GM20000 (cell line): ENCODE measurements around the gene ZMIZ2.

Experiments used
- DNase-seq: peaks from one replicate; pipeline ENCODE4 v3.0.0; 2012; ENCODE audit warnings: low spot score
- TF ChIP-seq, protein P1 (sequence below): IDR thresholded peaks from 2 replicates; pipeline ENCODE4 v1.5.1; 2012; ENCODE audit warnings: mild to moderate bottlenecking, control low read depth; ENCODE audit errors: extremely low read depth, missing control alignments

Gene ZMIZ2

DNA sequence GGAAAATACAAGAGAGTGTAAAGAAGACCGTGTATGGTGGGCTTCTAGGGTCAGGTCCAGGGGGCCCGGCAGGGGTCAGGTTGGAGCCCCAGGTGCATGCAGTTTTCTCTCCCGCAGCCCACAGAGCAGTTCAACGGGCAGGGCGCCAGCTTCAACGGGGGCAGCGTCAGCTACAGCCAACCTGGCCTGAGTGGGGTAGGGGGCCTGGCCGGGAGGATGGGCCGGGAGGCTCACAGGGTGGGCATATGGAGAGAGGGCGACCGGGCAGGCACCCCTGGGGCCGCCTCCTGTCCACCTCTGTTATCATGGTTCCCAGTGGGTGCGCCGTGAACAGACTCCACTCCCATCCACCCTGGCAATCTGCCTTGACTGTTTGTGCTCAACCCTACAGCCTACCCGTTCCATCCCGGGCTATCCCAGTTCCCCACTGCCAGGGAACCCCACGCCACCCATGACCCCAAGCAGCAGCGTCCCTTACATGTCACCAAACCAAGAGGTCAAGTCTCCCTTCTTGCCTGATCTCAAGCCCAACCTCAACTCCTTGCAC is 11.5 kb downstream of the ZMIZ2 start:
- TF ChIP-seq, protein P1, sequence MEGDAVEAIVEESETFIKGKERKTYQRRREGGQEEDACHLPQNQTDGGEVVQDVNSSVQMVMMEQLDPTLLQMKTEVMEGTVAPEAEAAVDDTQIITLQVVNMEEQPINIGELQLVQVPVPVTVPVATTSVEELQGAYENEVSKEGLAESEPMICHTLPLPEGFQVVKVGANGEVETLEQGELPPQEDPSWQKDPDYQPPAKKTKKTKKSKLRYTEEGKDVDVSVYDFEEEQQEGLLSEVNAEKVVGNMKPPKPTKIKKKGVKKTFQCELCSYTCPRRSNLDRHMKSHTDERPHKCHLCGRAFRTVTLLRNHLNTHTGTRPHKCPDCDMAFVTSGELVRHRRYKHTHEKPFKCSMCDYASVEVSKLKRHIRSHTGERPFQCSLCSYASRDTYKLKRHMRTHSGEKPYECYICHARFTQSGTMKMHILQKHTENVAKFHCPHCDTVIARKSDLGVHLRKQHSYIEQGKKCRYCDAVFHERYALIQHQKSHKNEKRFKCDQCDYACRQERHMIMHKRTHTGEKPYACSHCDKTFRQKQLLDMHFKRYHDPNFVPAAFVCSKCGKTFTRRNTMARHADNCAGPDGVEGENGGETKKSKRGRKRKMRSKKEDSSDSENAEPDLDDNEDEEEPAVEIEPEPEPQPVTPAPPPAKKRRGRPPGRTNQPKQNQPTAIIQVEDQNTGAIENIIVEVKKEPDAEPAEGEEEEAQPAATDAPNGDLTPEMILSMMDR, result no peak
- DNase-seq, result no peak

DNA sequence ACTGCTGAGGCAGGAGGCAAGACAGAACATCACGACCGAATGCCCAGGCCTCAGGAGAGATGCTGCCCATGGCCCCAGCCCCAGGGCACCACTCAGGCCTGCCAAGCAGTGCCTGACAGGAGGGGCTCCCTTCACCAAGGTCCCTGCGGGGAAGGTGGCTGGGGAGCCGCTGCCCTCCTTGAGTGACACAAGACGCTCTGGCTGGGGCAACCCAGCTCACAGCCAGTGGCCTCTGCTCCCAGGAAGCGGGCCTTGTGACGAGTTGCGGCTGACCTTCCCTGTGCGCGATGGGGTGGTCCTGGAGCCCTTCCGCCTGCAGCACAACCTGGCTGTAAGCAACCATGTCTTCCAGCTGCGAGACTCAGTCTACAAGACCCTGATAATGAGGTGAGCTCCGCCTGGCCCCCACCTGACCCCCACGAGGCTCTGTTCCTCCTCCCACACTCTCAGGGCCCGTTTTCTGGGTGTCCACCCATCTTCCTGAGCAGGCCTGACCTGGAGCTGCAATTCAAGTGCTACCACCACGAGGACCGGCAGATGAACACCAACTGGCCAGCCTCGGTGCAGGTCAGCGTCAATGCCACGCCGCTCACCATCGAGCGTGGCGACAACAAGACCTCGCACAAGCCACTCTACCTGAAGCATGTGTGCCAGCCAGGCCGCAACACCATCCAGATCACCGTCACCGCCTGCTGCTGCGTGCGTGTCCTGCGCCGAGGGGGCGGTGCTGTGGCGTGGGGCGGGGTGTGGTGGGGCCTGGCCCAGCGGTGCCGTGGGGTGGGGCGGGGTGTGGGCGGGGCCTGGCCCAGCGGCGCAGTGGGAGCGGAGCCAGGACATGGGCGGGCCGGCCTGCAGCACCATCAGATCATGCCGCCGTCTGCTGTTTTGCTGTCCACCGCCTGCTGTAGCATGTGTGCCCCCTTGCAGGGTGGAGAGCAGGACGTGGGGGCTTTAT is 12.8 kb downstream of the ZMIZ2 start:
- DNase-seq, result peak; percentile 25

DNA sequence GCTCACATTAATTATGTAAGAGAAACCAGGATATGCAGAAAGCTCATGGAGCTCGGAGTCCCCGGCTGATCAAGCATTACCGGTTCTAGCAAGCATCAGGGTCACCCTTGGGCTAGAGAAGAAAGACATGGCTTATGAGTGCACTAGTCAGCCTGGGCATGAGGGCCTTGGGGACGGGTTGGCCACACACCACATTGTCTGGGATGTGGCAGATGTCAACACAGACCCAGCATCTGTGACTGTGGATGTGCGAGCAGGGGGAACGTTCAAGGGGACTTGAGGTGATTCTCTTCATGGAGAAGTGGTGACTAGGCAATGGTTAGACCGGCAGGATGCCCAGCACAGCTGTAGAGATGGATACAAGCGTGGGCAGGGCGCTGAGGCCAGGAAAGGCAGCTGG is 13.7 kb downstream of the ZMIZ2 start:
- DNase-seq, result no peak
- TF ChIP-seq, protein P1, result no peak

More for the DNA sequence above, 12.8 kb downstream of the ZMIZ2 start:
- TF ChIP-seq, protein P1, result no peak

DNA sequence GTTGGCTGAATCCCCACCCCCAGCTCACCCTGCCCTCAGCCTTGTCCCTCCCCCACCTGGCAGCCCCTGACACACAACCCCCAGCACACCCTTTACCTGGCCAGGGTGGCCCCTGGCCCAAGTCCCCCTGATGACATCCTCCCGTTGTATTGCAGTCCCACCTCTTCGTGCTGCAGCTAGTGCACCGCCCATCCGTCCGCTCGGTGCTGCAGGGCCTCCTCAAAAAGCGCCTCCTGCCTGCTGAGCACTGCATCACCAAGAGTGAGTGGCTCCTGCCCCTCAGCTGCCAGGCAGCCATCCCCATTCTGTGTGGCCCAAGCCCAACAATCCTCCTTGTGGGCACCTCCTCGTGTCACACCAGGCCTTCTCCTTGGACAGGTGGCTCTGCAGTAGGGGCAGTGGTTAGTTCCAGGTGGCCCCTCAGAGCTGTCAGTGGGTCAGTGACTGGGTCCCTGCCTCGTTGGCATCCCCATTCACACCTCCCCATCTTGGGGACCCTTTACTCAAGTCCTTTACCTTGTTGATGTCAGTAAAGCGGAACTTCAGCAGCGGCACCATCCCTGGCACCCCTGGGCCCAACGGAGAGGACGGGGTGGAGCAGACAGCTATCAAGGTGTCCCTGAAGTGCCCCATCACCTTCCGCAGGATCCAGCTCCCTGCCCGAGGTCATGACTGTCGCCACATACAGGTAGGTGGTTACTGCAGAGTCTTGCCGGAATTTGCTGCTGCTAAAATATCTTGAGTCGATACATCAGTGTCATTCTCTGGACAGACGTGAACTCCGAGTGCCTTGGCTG is 14.3 kb downstream of the ZMIZ2 start:
- DNase-seq, result peak; percentile 28
- TF ChIP-seq, protein P1, result no peak

DNA sequence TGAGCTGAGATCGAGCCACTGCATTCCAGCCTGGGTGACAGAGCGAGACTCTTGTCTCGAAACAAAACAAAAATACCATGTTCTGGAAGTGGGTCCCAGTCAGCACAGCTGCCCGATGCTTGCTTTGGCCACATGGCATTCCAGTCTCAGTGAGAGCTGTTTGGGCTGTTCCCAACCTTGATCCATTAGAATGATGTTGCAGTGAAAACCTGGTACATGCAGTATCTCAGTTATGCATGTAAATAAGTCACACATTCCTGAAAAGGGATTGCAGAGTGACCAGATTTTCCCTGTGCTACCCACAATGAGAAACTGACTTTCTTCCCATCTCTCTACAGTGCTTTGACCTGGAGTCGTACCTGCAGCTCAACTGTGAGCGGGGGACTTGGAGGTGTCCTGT is 15.4 kb downstream of the ZMIZ2 start:
- DNase-seq, result no peak
- TF ChIP-seq, protein P1, result no peak

DNA sequence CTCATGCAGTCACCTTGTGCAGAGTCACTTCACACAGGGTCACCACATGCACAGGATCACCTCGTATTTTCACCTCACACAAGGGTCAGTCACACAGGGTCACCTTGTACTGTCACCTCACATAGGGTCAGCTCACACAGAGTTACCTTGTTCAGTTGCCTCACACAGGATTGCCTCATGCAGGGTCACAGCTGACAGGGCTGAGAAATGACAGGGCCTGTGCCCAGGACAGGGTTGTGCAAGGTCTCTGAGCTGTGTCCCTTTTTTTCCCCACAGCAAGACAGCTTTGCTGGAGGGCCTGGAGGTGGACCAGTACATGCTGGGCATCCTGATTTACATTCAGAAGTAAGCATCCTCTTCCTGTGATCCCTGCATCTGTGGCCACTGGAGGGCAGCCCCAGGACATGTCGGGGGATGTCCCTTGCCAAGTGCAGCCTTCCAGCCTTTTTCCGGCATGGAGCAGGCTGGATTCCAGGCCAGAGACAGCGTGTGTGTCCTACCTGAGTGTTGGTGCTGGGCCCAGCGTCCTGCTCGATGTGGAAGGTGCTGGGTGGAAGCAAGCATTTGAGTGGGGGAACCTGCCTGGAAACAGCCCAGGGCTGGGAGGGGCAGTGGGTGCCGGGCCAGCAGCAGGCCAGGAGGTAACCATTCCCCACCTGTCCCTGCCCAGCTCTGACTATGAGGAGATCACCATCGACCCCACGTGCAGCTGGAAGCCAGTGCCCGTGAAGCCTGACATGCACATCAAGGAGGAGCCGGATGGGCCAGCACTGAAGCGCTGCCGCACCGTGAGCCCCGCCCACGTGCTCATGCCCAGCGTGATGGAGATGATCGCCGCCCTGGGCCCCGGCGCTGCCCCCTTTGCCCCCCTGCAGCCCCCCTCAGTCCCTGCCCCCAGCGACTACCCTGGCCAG is 16.3 kb downstream of the ZMIZ2 start:
- no peak for DNase-seq
- TF ChIP-seq, protein P1, result no peak
